HepG2 (cell line): ENCODE measurements around the gene ATG16L2. TPM values are rescaled to one million over a fixed set of nuclear protein-coding genes. Genes with fewer than 3 reads are reported as not detected.

Source experiments
- ATAC-seq: fragments of 200-7000 bp; cut with Tn5 transposase; 3 replicates; pipeline ENCODE4 v1.9.1; 2020; ENCODE audit warnings: mild to moderate bottlenecking, moderate library complexity
- BruUV-seq: library from RNA; stranded (reverse); fragments of 400-500 nt; replicated peaks from 2 replicates; lab custom pipeline; 2021; lab: Mats Ljungman, UMichigan
- CTCF ChIA-PET: fragments of 300-600 bp; formaldehyde crosslinking; extraction: SDS; loops from one replicate; lab custom pipeline; 2021; ENCODE audit warnings: low total read pairs, inconsistent platforms, low intra/inter-chr PET ratio; lab: Yijun Ruan, JAX
- POLR2A ChIA-PET: fragments of 350-600 bp; sonication (Branson Sonifier 250); formaldehyde crosslinking; loops from one replicate; lab custom pipeline; 2020; ENCODE audit warnings: antibody characterized with exemption, inconsistent platforms; lab: Yijun Ruan, JAX
- DNase-seq: peaks from one replicate; pipeline ENCODE4 v3.0.0-alpha.2; 2015; ENCODE audit warnings: low spot score
- FAIRE-seq: peaks from 3 replicates; lab custom pipeline; 2011; peaks lifted over from hg19 to GRCh38; lab: Jason Lieb, UNC
- H2AFZ ChIP-seq: one replicate; pipeline ENCODE4 v1.6.1; 2011; ENCODE audit warnings: low read length, inconsistent platforms
- H3K27ac ChIP-seq: fragments of 300-600 bp; 3 replicates; pipeline ENCODE4 v1.8.0; 2011; ENCODE audit warnings: mixed run types, mild to moderate bottlenecking, mixed read lengths, low read length, inconsistent platforms; ENCODE audit not compliant: insufficient read depth; ENCODE audit errors: extremely low read length
- H3K27me3 ChIP-seq, 2 experiments: fragments of 200-600 bp in 1 of 2; 2 replicates in 1 of 2; 3 replicates in 1 of 2; pipeline versions ENCODE4 v1.6.0 to v1.8.0; 2011; ENCODE audit warnings: low read length in 2 of 2, mild to moderate bottlenecking in 2 of 2, moderate library complexity in 2 of 2, inconsistent platforms in 1 of 2; ENCODE audit not compliant: insufficient read depth in 2 of 2, control insufficient read depth in 1 of 2
- H3K36me3 ChIP-seq, 2 experiments: fragments of 200-600 bp in 1 of 2; replicated peaks in 1 of 2; 2 replicates in 1 of 2; 3 replicates in 1 of 2; pipeline versions ENCODE4 v1.5.1 to v1.8.0; 2011; ENCODE audit warnings: low read length in 2 of 2, inconsistent platforms in 1 of 2; ENCODE audit not compliant: insufficient read depth in 2 of 2, control insufficient read depth in 1 of 2
- H3K4me1 ChIP-seq: 2 replicates; pipeline ENCODE4 v1.5.1; 2012; ENCODE audit warnings: low read length, inconsistent platforms; ENCODE audit not compliant: insufficient read depth
- H3K4me2 ChIP-seq: 2 replicates; pipeline ENCODE4 v1.6.0; 2011; ENCODE audit warnings: low read depth, low read length, inconsistent platforms
- H3K4me3 ChIP-seq, 3 experiments: fragments of 200-600 bp in 1 of 3; sonication (generic), shearing (Covaris generic) in 1 of 3; replicated peaks in 1 of 3; 2 replicates each; pipeline ENCODE4 v1.5.1; 2011 to 2016; ENCODE audit warnings: low read length in 3 of 3, inconsistent platforms in 2 of 3, low read depth in 2 of 3, mild to moderate bottlenecking in 2 of 3, control low read depth in 1 of 3, mixed read lengths in 1 of 3; ENCODE audit not compliant: insufficient read depth in 1 of 3
- H3K79me2 ChIP-seq: one replicate; pipeline ENCODE4 v1.6.1; 2011; ENCODE audit warnings: low read length, inconsistent platforms; ENCODE audit not compliant: insufficient read depth
- H3K9ac ChIP-seq: 2 replicates; pipeline ENCODE4 v1.6.0; 2011; ENCODE audit warnings: mild to moderate bottlenecking, low read depth, low read length, inconsistent platforms; ENCODE audit not compliant: insufficient read depth
- H3K9me3 ChIP-seq: 2 replicates; pipeline ENCODE4 v1.5.1; 2012; ENCODE audit warnings: mild to moderate bottlenecking, low read length
- H4K20me1 ChIP-seq: 2 replicates; pipeline ENCODE4 v1.6.0; 2011; ENCODE audit warnings: inconsistent platforms, mild to moderate bottlenecking, low read length, moderate library complexity; ENCODE audit not compliant: insufficient read depth
- AGO2 ChIP-seq: fragments of 200-400 bp; formaldehyde crosslinking; optimal IDR thresholded peaks from 2 replicates; pipeline ENCODE3; 2017; ENCODE audit warnings: mild to moderate bottlenecking, low read depth, low read length, moderate library complexity
- GABPA ChIP-seq, 2 experiments: IDR thresholded peaks; 2 replicates each; pipeline ENCODE4 v1.6.1; 2011 to 2016; ENCODE audit warnings: low read depth in 2 of 2, low read length in 1 of 2, missing biosample characterization in 1 of 2, missing genetic modification characterization in 1 of 2
- GLMP ChIP-seq: sonication (generic); formaldehyde crosslinking; IDR thresholded peaks from 2 replicates; pipeline ENCODE4 v1.9.0; 2021; ENCODE audit warnings: missing genetic modification reagents, mild to moderate bottlenecking, borderline replicate concordance
- POLR2A ChIP-seq, 2 experiments: IDR thresholded peaks; 2 replicates each; pipeline ENCODE4 v1.6.1; 2011; ENCODE audit warnings: low read depth in 2 of 2, low read length in 2 of 2, mild to moderate bottlenecking in 1 of 2, moderate library complexity in 1 of 2; ENCODE audit not compliant: insufficient read depth in 1 of 2
- RBM22 ChIP-seq: fragments of 200-400 bp; formaldehyde crosslinking; optimal IDR thresholded peaks from 2 replicates; pipeline ENCODE3; 2017; ENCODE audit warnings: mild to moderate bottlenecking, low read length, moderate library complexity
- SETDB1 ChIP-seq: sonication (generic); formaldehyde crosslinking; IDR thresholded peaks from 2 replicates; pipeline ENCODE4 v1.5.1; 2020; ENCODE audit warnings: missing genetic modification reagents, mild to moderate bottlenecking, borderline replicate concordance
- ZNF234 ChIP-seq: sonication (generic); formaldehyde crosslinking; conservative IDR thresholded peaks from 2 replicates; pipeline ENCODE4 v1.5.1; 2020; ENCODE audit warnings: mild to moderate bottlenecking, missing genetic modification reagents
- WGBS: methylation state at CpG from one replicate; pipeline ENCODE4 v1.1.6; 2017; ENCODE audit warnings: low lambda C conversion rate; 5-methylcytosine and 5-hydroxymethylcytosine counted together
- in situ Hi-C: cut with HindIII; loops from 2 replicates; pipeline ENCODE4 v1.10.0; 2017; ENCODE audit warnings: low pct_unique_long_range_greater_than_20kb; ENCODE audit not compliant: extremely low pct_ligation_motif_present
- intact Hi-C: fragments of 100-400 bp; cut with micrococcal nuclease; formaldehyde crosslinking; loops from one replicate; pipeline ENCODE4 v1.10.0; 2022; ENCODE audit not compliant: unreplicated experiment
- polyA plus RNA-seq, 8 experiments: library from polyadenylated mRNA; depleted of rRNA in 3 of 8; stranded (reverse) in 7 of 8; unstranded in 1 of 8; fragments of >200 nt; fragmentation: Illumina TruSeq in 4 of 8; extraction: Trizol in 4 of 8; gene quantifications; 2 replicates each; pipeline versions ENCODE4 v1.2.1 to v1.2.3, GENCODE V29; 2011 to 2016; ENCODE audit warnings: low read depth in 4 of 8, missing spikeins in 1 of 8, mixed read lengths in 1 of 8; ENCODE audit not compliant: insufficient read depth in 1 of 8
- total RNA-seq, 5 experiments: library from RNA; depleted of rRNA; stranded (reverse); fragments of >200 nt; fragmentation: Illumina TruSeq; extraction: Trizol; gene quantifications; 2 replicates each; pipeline ENCODE4 v1.2.3, GENCODE V29; 2016; ENCODE audit warnings: low read depth in 1 of 5

Gene ATG16L2
- total and polyA plus RNA-seq, 2 of the 13 experiments (the other 11 are each of a cell fraction or from before 2014, with no cell fraction given): 6.2 to 14.8 TPM

- Histone ChIP-seq H3K9me3 (no peaks in the 10 kb centered on the region), H3K9ac (no peak overlapping the region), H3K27ac (no peak overlapping the region), H3K4me1 (peaks cover 24% of the 10 kb centered on the region), H3K36me3 (peaks cover 2 to 5% of the 10 kb centered on the region in 2 experiments; a peak in 3 of 5 replicates), H3K79me2 (no peaks in the 10 kb centered on the region), H3K4me2 (no peak overlapping the region), H4K20me1 (no peaks in the 10 kb centered on the region), H3K4me3 (no peak overlapping the region), H3K27me3 (no peaks in the 10 kb centered on the region), H2AFZ (no peak overlapping the region)
- intact Hi-C loops (no loop called here), in situ Hi-C loops (loop anchor here (5.0 kb wide), 1 partner anchor 347 kb away; no protein-coding TSS in a partner anchor)
- TF ChIP-seq GLMP (CRISPR knock-in tag) (no peak), AGO2 (peak; percentile 44), POLR2A (IDR thresholded peaks at IDR 0.05; ENCODE audit: insufficient read depth in 1 of 2, low read depth in 2 of 2, low read length in 2 of 2) (peak in 1 of 2 experiments; percentile 22; a peak in 1 of 4 replicates), SETDB1 (CRISPR knock-in tag) (no peak), ZNF234 (CRISPR knock-in tag) (no peak), RBM22 (peak; percentile 8), GABPA (IDR thresholded peaks at IDR 0.05; ENCODE audit: low read depth, low read length) (no peak), GABPA (CRISPR knock-in tag; IDR thresholded peaks at IDR 0.05; ENCODE audit: low read depth) (no peak)
- no TSS peak for BruUV-seq
- CTCF ChIA-PET: interaction anchor here (1.2 kb wide), 1 partner anchor 348 kb away, joined by 7 read pairs; no protein-coding TSS in a partner anchor
- FAIRE-seq (no peak), ATAC-seq (no peak), DNase-seq (no peak)
- POLR2A ChIA-PET: no interaction called here
- 100% methylated on average over 3 of the region's 5 CpGs for WGBS
These were observed 15.8 kb downstream of the ATG16L2 start for GRCh38 chr11:72829884-72830533.
